NCI-H1436 (cell line): ENCODE measurements around the gene HSD17B8.

ENCODE experiments used
- DNase-seq: peaks from one replicate; lab custom pipeline; 2025; lab: John Stamatoyannopoulos, UW

Gene HSD17B8

GRCh38 chr6:33191383-33192104, 12.9 kb upstream of the HSD17B8 start:
- DNase-seq = no peak

GRCh38 chr6:33192105-33192646, 12.3 kb upstream of the HSD17B8 start, which contains the start of gene COL11A2:
Gene COL11A2 (minus strand): TSS chr6:33192467. CDS start chr6:33192240, 227 bp downstream.
- no peak for DNase-seq

GRCh38 chr6:33192671-33193602, 11.5 kb upstream of the HSD17B8 start:
- DNase-seq = peak; percentile 20

- no peak for DNase-seq
These were observed 10.8 kb upstream of the HSD17B8 start for GRCh38 chr6:33193619-33194018.

- no peak for DNase-seq
These were observed 9.9 kb upstream of the HSD17B8 start for GRCh38 chr6:33194431-33194979.

- DNase-seq = no peak
These were observed 8.9 kb upstream of the HSD17B8 start for GRCh38 chr6:33195304-33196165.

GRCh38 chr6:33197431-33198048, 6.9 kb upstream of the HSD17B8 start:
- peak; percentile 41 for DNase-seq

- DNase-seq = no peak
These were observed 6.1 kb upstream of the HSD17B8 start for GRCh38 chr6:33198159-33198852.

GRCh38 chr6:33198853-33199436, 5.5 kb upstream of the HSD17B8 start:
- no peak for DNase-seq

GRCh38 chr6:33199687-33200218, 4.7 kb upstream of the HSD17B8 start:
- DNase-seq = peak; percentile 65

- peak; percentile 99 for DNase-seq
These were observed 4.0 kb upstream of the HSD17B8 start, which contains the start of the genes RXRB and SLC39A7 for GRCh38 chr6:33200219-33201146. Gene RXRB (minus strand): TSS chr6:33200665. CDS start chr6:33200476, 189 bp downstream. Gene SLC39A7 (plus strand): TSS chr6:33200867. CDS start chr6:33201246, 379 bp downstream.

GRCh38 chr6:33201147-33201545, 3.3 kb upstream of the HSD17B8 start:
- DNase-seq = no peak

GRCh38 chr6:33201935-33202334, 2.5 kb upstream of the HSD17B8 start:
- no peak for DNase-seq

GRCh38 chr6:33202799-33203198, 1.7 kb upstream of the HSD17B8 start:
- DNase-seq = no peak

- DNase-seq = no peak
These were observed 851 bp upstream of the HSD17B8 start for GRCh38 chr6:33203443-33204164.

GRCh38 chr6:33204165-33204414, 365 bp upstream of the HSD17B8 start:
- DNase-seq = no peak

- no peak for DNase-seq
These were observed 954 bp downstream of the HSD17B8 start for GRCh38 chr6:33205191-33206026.
